ENCODE results near the gene PRR33.

GRCh38 chr11:1926156-1927025, 34.7 kb upstream of the PRR33 start:
- TF ChIP-seq CTCF (IDR thresholded peaks at IDR 0.05) (no peak), POLR2A (IDR thresholded peaks at IDR 0.05) (no peak)

Measured in heart left ventricle (tissue), 13 donors.